Right kidney (tissue), 9 donors: Measurements from ENCODE around the gene PARP4.
"Not testable (repeated sequence)": the region's sequence is repeated elsewhere in the genome, so short reads cannot be mapped to it uniquely, and the experiment has no call there.

Experiments
- DNase-seq: peaks from one replicate; pipeline ENCODE4 v3.0.0-alpha.2; 2016
- long read RNA-seq, 8 donors: transcript quantifications; one replicate each; lab custom pipeline, GENCODE V29; 2026

The PARP4 gene
- long read RNA-seq, donor 1, full-length matches to known transcripts: 1 of 16 reads
- long read RNA-seq, donor 1, partial matches to known transcripts: 15 of 16 reads
- long read RNA-seq, donor 1, other reads (novel, unspliced or antisense): 0 of 16 reads
- long read RNA-seq, donor 2, partial matches to known transcripts: 10 of 10 reads
- long read RNA-seq, donor 2, other reads (novel, unspliced or antisense): 0 of 10 reads
- long read RNA-seq, donor 3, partial matches to known transcripts: 15 of 15 reads
- long read RNA-seq, donor 3, other reads (novel, unspliced or antisense): 0 of 15 reads
- long read RNA-seq, donor 4, partial matches to known transcripts: 22 of 22 reads
- long read RNA-seq, donor 4, other reads (novel, unspliced or antisense): 0 of 22 reads
- long read RNA-seq, donor 5, full-length matches to known transcripts: 1 of 8 reads
- long read RNA-seq, donor 5, partial matches to known transcripts: 7 of 8 reads
- long read RNA-seq, donor 5, other reads (novel, unspliced or antisense): 0 of 8 reads
- long read RNA-seq, donor 6, full-length matches to known transcripts: 1 of 12 reads
- long read RNA-seq, donor 6, partial matches to known transcripts: 11 of 12 reads
- long read RNA-seq, donor 6, other reads (novel, unspliced or antisense): 0 of 12 reads
- long read RNA-seq, donor 7, full-length matches to known transcripts: 1 of 29 reads
- long read RNA-seq, donor 7, partial matches to known transcripts: 28 of 29 reads
- long read RNA-seq, donor 7, other reads (novel, unspliced or antisense): 0 of 29 reads
- long read RNA-seq, donor 8, full-length matches to known transcripts: 2 of 2 reads
- long read RNA-seq, donor 8, partial matches to known transcripts: 0 of 2 reads
- long read RNA-seq, donor 8, other reads (novel, unspliced or antisense): 0 of 2 reads

DNA sequence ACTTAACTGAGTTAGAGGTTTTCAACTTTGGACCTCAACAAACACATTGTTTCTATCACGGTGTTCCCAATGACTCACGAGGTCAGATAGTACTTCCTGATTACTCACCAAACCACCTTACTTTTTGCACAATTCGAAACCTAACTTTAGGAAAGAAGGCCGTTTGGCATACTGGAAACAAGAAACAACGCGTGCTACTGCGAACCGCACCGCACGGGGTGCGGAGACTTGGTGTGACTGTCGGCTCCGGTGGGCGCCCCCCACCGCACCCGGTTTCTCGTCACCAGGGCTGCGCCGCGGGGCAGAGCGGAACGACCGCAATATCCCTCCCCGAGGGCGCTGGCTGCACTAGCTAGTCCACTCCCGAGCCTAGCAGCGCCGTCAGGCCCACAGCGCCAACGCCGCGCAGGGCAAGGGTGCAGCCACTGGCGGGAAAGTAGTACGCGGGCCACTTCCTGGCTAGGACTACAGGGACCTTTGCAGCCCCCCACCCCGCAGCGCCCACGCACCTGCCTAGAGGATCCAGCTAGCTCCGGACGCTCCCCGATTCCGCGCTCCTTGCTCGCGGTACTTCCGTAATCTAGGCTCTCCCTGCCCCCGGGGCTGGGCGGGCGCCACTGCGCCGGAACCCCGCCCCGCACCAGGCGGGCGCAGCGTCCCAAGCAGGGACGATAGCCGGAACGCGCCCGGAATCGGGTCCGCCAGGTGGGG lies at the start of gene PARP4:
PARP4 (minus strand) TSS at position 582 of the 711 bp plus-strand sequence. CDS start 9,002 bp downstream, outside the sequence.
- DNase-seq: peak; percentile 97

DNA sequence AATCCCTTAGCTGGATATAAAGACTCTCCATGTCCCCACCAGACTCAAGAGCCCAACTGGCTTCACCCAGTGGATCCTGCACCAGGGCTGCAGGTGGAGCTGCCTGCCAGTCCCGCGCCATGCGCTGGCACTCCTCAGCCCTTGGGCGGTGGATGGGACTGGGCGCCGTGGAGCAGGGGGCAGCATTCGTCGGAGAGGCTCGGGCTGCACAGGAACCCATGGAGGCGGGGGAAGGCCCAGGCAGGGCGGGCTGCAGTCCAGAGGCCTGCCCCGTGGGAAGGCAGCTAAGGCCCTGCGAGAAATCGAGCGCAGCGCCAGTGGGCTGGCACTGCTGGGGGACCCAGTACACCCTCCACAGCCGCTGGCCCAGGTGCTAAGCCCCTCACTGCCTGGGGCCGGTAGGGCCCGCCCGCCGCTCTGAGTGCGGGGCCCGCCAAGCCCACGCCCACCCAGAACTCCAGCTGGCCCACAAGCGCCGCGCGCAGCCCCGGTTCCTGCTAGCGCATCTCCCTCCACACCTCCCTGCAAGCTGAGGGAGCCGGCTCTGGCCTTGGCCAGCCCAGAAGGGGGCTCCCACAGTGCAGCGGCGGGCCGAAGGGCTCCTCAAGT lies 48.1 kb upstream of the PARP4 start:
- not testable (repeated sequence) for DNase-seq

DNA sequence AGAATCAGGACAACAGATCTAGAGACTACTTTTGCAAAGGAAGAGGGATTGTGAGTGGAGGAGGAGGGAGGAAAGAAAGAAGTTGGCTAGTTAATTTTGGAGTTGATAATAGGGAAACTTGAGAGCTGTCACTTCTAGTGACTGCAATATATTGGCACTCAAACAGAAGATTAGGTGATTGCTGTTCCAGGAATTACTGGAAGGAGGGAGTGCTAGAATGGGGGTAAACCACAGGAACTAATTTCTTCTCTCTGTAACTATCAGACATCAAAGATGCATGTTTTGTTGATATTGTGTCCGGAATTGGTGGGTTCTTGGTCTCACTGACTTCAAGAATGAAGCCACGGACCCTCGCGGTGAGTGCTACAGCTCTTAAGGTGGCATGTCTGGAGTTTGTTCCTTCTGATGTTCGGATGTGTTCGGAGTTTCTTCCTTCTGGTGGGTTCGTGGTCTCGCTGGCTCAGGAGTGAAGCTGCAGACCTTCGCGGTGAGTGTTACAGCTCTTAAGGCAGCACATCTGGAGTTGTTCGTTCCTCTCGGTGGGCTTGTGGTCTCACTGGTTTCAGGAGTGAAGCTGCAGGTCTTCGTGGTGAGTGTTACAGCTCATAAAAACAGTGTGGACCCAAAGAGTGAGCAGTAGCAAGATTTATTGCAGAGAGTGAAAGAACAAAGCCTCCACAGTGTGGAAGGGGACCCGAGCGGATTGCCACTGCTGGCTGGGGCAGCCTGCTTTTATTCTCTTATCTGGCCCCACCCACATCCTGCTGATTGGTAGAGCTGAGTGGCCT lies 47.0 kb upstream of the PARP4 start:
- DNase-seq: not testable (repeated sequence)

DNA sequence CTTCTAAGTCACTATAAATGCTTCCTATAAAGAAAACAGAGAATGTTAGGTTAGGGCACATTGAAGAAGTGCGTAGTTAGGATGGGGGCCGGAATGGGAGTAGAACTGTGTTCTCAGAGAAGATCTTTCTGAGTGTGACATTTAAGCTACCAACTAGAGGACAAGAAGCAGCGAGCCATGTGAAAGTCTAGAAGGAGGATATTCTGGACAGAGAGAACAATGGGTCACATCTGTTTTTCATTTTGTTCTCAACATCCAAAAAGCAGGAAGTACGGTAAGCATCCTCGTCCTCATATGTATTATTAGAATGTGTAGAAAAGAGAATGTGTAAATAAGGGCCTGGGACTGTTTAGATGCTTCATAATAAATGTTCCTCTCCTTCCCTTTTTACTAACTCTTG lies 44.5 kb upstream of the PARP4 start:
- no peak for DNase-seq

DNA sequence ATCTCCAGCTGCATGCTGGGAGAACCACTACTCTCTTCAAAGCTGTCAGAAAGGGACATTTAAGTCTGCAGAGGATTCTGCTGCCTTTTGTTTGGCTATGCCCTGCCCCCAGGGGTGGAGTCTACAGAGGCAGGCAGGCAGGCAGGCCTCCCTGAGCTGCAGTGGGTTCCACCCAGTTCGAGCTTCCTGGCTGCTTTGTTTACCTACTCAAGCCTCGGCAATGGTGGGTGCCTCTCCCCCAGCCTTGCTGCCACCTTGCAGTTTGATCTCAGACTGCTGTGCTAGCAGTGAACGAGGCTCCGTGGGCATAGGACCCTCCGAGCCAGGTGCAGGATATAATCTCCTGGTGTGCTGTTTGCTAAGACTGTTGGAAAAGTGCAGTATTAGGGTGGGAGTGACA lies 41.3 kb upstream of the PARP4 start:
- DNase-seq: not testable (repeated sequence)

DNA sequence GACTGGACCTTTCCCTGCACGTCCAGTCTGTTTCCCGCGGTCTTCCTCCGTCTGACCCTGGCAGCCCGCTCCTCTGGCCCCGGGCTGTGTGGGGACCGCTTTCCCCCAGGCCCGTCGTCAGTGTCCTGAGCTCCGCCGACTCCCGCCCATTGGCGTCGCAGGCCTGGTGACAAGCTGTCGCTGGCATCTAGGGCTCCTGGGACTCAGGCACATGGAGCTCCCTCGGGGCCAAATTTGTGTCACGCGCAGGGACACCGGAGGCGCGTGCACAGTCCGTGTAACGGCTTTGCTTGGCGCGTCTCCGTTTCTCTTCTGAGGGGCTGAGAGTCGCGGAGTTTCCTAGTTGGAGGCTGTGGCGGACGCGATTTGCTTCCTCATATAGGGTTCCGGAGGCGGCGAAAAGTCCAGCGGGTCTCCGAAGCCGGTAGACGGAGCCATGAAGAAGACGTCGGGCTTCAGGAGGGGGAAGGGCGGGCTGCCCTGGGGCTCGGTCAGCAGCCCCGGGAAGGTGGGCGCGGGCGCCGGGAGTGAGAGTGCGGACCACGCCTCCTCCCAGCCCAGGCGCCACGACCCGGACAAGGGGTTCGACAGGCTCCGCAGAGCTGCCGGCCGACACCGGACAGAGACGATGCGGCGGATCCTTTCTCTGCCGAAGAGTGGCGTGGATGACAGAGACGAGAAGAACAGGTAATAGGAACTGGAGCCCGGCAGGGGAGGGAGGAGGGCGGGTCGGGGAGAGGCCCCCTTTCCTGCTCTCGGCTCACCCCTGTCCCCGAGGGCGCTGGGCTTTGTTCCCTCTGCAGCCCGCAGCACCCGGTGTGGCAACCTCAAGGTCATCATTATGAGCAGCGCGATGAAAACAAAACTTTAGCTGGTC lies 29.1 kb upstream of the PARP4 start:
- DNase-seq: peak; percentile 58

DNA sequence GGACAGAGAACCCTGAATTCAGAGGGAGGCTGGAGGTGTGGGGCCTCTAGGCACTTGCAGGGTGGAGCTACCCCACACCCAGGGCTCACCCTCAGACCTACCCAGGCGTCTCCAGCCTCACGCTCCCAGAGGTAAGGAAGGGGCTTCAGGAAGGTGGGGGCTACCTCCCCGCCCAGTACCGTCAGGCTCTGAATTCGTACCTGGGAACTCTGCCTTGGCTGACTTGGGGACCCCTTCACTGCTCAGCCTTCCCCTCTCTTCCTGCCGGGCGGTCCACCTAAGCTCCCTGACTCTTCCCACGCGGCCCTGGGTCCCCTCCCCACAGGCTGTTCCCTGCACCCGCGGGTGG lies 28.5 kb upstream of the PARP4 start:
- no peak for DNase-seq

DNA sequence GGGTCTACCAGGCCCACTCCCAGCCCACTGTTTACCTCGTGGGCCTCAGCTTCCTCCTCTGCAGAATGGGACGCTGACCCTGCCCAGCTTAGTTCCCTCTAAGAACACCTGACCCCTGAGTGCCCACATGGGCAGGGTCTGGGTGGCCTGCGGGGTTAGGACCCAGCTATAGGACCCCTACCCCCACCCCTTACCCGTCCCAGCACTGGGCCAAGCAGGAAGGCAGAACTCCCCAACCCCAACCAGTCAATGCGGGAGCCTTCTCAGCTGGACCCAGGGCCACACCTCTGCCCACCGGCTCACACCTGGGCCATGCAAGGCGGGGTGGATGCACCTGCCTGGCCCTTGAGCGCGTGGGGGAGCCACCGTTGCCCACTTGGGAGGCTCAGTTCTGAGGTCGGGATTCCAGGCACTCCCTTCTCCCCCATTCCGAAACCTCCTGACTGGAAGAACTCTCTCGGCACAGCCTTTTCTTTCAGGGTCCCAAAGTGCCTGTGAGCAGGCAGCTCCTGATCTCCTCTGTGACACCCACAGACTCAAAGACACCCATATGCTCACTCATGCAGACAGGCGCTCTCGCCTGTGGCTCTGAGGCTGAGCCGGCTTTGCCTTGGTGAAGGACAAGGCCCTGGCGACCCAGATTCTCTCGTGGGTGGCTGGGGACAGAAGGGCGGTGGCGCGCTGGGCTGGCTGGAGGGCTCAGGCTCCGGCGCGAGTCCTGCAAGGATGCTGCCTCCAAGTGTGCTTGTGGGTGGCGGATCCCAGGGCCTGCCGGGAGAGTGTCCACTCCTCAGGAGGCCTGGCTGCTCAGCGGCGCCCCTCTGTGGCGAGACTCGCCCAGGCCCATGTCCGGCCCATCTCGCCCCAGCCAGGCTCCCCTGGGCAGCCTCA lies 27.9 kb upstream of the PARP4 start:
- peak; percentile 18 for DNase-seq

DNA sequence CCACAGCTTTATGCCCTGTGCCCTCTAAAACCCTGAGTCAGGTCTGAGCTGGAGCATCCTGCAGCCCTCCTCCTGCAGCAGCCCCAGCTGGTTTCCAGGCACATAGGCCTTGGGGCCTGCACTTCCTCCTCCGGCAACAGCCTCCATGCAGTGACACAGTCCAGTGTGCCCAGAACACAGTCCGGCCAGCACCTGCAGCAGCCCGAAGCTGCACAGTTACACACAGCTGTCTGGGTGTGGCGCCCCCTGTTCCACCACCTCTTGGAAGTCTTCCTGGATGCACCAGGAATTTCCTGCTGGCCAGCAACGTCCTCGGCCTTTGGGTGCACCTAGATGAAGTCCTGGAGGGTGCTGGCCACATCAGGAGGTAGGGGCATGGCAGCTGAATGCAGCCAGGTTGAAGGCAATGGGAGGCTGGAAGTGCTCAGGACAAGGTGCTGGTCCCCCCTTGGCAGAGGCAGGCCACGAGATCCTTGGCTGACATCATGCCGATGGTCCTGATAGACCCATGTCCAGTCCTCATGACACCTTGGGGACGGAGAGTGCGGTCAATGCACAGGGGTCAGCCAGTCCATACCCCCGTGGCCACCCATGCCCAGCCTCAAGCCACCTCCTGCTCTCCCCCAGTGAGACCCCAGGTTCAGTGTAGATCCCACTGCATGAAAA lies 27.1 kb upstream of the PARP4 start:
- DNase-seq: no peak

DNA sequence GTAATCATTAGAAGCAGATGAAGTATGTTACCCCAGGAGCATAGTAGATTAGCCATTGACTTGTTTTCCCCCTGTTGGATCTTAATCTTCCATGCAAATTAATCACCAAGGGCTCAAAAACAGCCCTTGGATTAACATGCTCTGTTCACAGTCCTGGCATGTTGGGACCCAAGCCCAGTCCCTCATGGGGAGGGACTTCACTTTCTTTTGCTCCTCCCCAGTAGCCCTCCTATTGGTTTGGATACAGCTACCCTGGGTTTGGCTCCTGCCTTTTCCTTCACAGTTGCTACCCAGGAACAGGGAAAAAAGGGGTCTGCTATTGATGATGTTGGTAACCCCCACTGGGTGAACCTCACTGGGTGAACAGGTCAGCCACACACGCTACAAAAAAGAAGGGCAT lies 16.9 kb upstream of the PARP4 start:
- DNase-seq: no peak

DNA sequence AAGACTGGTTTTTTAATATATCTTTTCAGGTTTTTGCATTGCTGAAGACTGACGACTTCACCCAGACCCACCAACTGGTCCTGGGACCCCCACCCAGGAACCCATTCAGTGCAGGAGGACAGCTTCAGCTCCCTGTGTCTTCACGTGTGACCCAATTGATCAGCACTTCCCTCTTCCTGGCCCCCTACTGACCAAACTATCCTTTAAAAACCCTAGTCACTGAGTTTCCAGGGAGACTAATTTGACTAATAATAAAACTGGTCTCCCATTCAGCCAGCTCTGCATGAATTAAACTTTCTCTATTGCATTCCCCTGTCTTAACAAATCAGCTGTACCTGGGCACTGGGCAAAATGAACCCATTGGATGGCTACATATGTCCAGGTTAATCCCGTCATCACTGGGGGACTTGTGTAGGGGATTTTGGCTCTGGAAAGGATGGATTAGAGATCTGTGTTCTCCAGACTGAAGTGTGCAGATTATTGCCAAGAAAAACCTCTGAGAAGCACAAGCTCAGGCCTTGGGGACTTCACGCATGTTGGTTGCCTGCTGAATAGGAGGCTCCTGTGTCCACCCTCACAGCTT lies 16.3 kb upstream of the PARP4 start:
- DNase-seq: no peak

DNA sequence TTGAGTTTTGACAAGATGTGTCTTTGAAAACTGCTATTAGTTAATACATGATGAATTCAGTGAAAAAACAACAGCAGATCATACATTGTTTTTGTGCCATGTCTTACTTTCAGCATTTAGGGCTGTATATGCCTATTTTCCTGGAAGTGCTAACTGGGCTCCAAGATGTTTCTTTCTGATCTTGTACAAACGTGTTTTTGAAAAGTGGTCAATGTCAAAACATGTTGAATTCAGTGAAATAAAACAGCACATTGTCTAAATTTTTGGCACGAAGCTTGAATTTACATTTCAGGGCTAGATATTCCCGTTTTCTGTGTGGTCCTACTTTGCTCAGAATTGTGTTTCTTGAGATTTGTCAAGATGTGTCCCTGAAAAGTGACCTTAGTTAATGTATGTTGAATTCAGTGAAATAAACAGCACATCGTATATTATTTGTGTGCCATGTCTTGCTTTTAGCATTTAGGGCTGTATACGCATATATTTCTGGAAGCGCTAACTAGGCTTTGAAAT lies 14.7 kb upstream of the PARP4 start:
- no peak for DNase-seq

DNA sequence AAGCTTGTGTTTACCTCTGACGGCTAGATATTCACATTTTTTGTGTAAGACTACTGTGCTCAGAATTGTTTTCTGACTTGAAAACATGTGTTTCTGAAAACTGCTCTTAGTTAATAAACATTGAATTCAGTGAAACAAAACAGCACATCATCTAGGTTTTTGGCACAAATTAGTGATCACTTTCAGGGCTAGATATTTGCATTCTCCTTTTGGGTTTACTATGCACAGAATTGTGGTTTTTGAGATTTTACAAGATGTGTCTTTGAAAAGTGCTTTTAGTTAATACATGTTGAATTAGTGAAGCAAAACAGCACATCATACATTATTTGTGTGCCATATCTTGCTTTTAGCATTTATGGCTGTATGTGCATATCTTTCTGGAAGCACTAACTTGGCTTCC lies 8.2 kb upstream of the PARP4 start:
- no peak for DNase-seq

DNA sequence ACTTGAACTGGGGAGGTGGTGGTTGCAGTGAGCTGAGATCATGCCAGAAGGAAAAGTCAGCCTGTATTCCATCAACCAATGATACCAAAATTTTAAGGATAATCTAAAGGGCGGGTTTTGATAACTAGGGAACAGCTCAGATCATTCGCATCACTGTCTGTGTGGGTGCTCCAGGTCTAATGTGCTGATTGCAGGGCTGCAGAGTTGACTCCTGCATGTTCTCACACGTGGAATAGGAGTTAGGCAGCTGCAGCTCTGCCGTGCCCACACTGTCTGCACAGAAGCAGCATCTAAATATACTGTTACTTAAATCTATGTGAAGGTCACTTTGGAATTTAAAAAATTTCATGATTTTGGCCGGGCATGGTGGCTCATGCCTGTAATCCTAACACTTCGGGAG lies 4.3 kb upstream of the PARP4 start:
- no peak for DNase-seq

DNA sequence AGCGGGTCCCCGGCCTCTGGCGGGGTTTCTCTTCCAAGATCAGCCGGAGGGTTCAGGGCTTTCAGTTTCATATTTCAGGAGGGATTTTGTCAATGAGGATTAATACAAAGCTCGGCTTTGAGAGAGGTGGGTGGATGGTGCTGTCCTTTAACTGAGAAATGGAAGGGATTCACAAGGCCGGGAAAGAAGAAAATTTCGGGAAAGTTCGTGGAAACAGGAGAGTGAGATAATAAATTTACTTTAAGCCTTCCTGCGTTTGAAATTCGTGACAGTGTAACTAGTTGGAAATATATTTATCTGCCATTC lies 283 bp upstream of the PARP4 start:
- no peak for DNase-seq

DNA sequence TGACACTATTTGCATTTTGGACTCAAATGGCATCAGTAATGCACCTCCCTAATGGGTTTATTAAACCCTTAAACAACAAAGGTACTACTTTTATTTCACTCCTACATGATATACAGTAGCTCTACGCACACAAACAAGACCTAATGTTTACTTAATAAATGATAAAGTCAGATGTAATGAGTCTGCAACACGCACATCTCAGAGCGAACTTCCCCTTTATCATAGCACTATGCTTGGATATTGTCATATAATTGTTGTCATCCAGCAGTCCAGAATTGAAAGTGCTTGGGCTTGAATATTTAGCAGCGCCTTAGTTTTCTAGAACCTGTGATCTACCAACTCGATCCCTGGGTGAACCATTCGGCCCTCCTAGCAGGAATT lies 772 bp downstream of the PARP4 start:
- DNase-seq: no peak

DNA sequence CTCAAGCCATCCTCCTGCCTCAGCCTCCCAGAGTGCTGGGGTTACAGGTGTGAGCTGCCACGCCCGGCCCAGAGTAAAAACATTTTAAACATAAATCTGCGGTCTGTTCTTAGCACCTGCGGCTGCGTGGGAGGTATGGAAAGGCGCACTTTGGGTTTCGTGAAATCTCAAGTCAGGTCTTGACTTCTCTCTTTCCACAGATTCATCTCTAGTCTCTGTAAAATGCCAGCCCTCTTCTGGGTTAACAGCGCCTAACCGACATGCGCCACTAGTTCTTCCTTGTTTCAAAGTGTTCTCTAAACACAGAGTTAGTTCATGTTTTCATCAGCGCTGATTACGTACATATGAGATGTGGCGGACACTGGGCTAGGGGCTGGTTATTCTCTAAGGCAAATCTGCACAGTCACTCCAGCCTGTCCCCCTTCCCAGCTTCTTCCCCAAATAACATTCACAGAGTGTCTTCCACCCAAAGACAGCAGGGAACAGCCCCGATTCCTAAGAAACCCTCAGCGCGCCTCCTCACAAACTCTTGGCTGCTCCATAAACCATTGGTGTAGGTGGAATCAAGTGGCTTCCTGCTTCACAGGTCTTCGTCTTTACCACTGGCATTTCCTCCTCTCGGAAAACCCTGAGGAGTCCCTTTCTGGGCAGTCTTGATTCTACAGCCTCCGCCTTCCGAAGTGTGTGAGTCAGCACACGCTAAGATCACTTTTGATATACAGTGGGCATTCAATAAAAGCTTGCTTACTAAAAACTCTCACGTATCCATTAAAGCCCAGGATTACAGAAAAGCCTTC lies 1.4 kb downstream of the PARP4 start:
- DNase-seq: peak; percentile 23
